Stimulated activated naive CD4-positive, alpha-beta T cell treated with Interleukin-2 at 50 U/mL for 16 hours (primary cell): Measurements from ENCODE around the gene TREX2.
"Not testable (repeated sequence)": the region's sequence is repeated elsewhere in the genome, so short reads cannot be mapped to it uniquely, and the experiment has no call there.

ENCODE experiments used
- DNase-seq: peaks from one replicate; lab custom pipeline; 2025; lab: John Stamatoyannopoulos, UW

TREX2 gene

DNA sequence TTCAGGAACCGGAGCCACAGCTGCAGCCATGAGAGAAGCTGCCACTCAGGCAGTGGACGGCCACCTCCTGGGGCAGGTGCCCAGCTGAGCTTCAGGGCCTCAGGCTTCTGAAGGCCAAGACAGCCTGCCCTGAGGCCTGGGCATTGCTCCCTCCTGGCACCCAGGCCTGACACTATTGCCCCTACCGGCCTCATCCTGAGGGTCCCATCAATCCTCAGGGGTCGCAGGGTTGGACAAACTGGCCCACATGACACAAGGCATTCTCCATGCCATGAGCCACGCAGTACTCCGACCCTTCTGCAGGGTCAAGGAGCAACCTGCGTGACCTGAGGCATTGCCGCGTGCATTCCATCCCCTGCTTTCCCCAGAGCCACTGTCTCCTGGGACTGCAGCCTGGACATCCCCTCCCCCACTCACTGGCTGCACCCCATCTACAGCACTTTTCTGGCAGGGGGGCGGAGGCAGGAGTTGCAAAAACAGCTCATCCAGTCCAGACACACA is 37.6 kb downstream of the TREX2 start:
- DNase-seq, result no peak

DNA sequence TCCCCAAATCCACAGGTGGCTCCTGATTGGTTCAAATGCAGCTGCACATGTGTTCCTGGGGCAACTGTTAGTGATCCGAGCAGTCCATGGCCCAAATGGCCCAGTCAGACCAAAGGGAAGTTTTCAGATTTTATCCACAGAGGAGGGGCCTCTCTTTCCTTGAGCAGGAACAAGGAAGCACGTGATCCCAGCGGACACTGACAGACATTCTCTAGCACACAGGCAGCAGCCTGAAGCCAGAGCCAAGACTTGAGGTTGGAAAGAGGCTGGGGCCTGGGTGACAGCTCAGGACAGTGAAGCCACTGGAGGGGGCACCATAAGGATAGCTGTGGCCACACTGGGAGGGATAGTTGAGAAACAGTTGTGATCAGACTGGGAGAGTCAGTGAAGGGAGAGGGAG is 38.1 kb downstream of the TREX2 start:
- DNase-seq, result no peak

DNA sequence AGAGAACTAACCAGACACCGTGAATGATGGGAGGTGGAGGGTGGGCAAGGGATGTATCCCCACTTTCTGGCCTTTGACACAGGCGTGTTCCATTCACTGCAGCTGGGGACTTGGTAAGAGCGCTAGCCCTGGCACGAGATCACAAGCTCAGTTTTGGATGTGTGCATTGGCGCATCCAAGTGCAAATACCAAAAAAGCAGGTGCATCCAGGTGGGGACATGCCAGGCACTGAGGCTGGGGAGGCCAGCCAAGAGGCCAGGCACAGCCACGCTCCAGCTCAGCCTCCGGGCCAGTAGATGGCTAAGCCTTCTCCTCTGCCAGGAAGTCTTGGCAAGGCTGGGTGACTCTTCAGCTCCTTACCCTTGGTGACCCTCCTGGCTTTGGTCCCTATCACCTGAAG is 39.0 kb downstream of the TREX2 start:
- DNase-seq, result no peak

DNA sequence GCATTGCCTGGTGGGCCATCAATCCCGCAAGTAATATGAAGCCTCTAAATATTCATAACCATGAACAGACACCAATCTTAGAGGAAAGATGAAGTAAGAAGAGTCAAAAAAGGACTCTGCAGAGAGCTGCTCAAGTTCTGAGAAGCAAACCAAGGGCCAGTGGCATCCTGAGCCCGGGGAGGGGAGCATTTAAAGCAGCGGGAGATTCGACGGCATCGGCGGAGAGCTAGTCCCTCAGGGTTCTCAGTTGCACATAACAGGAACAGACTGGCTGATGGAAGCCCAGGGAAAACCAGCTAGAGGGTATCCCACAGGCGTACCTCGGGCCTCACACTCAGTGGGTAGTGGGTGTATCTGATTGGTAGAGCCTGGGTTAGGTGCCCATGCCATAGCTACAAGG is 39.8 kb downstream of the TREX2 start:
- no peak for DNase-seq

DNA sequence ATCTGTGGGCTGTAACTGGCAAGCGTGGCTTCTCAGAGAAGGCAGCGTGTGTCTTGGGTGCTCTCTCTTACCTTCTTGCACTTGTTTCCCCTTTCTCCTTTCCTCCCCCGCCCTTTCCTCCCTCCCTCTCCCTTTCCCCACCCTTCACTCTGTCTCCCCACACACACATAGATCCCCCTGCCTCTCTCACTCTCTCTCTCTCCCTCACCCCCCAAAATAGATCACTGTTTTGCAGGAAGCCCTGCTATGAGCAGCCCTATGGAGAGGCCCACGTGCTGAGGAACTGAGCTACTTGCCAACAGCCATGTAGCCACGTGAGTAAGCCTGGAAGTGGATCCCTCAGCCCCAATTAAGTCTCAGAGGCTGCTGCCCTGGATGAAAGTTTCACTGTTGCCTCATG is 40.4 kb downstream of the TREX2 start:
- no peak for DNase-seq

DNA sequence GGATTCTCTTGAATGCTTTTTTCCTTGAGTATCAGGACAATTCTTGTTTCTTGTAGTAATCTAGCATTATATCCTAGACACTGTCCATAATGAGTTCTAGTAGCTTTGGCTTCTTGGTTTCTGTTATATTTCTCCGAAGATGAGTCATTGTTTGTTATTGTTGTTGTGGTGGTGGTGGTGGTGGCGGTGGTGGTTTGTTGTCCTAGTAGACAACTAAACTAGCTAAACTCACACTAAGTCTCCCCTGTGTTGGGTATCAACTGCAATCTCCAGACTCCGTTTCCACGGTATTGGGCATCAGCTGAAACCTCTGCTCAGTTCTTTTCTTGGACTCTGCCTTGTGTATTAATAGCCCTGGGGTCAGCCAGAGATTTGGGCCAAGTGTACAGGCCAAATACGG is 41.5 kb downstream of the TREX2 start:
- DNase-seq, result not testable (repeated sequence)

DNA sequence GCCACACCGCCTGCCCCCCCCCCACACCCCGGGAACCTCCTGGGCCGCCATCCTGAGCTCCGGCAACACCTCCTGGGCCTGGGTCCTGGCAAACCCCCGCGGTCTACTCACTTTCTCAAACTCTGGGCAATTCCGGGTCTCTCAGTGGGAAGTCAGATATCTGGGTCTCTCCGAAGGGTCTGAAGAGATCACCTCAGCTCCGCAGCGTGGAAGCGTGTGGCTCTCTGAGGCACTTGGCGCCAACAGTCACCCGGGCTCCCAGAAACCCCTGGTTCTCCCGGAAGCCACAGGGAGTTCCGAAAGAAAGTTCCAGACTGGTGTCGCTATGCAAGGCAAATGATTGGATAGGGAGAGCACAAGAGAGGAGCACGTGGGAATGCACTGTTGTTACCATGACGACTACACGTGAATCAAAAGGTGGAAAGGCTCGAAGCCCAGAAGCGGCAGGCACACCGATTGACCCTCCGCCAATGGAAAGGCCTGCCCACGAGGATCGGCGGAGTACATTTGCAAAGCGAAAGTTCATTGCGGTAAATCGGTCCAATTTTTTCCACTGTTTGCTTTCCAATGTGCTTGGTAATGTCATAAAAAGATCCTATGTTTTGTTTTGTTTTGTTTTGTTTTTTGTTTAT is 44.6 kb downstream of the TREX2 start, which contains the start of gene PNMA6E:
PNMA6E (minus strand) TSS at position 218 of the 632 bp plus-strand sequence. CDS start 2,501 bp downstream, outside the sequence.
- DNase-seq, result no peak

DNA sequence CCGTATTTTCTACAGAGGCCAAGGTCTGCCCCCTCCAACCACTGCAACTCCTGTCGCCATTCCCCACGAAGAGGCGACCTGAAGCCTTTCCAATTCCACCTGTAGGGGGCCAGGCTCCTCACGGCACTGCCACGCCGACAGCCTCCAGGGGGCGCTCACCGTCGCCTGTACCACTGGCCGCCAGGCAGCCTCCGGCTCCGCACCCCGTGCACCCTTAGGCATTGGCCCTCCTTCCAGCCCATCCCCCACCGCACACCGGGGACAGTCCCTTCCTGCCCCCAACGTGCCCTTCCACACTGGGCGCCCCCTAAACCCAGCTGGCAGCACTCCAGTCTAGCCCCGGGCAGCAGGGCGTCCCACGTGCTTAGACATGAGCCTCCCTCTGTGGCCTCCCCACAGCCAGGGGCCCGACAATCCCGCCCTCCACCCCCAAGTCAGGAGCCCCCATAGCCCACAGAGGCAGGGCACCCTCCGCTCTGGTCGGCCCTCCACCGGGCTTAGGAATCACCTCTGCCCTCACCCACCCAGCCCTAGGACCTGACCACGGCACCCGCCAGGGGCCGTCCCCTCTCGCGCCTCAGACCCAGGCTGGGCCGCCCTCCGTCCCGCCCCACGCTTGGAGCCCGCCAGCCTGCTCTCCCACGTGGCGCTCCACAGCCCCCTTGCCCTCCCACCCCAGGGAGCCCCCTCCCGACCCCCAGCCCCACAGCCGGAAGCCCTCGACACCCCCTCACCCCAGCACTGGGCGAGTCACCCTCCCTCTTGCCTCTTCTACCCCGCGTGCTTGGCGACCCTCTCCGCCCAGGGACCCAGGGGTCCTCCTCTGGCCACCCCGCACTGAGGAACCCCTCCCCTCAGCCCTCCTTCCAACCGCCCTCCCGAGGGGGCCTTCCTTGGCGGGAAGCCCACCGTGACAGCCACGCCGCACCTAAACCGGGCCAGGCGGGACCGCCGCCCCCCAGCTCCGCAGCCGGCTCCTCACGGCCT is 45.4 kb downstream of the TREX2 start:
- DNase-seq, result peak; percentile 16

DNA sequence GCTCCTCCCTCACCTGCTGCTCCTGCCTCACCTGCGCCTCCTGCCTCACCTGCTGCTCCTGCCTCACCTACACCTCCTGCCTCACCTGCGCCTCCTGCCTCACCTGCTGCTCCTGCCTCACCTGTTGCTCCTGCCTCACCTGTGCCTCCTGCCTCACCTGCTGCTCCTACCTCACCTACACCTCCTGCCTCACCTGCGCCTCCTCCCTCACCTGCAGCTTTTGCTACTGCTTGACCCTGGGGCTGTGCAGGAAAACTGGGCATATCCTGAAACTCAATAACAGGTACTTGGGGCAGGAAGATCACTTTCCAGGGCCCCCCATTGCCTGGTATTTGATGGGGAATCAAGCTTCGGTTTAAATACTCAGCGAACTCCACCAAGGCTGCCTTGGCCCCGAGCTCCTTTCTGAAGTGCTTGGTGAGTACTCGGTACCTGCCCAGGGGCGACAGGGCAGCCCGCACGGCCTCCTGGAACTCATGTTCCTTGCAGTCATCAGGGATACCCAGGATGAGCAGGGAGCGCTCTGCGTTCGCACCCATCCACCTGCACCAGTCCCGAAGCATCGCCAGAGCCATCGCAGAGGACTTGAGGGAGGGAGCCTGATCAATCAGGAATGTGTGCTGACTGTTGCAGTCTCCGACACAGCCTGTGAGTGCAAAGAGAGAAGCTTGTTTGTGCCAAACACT is 47.4 kb downstream of the TREX2 start:
- DNase-seq, result no peak

DNA sequence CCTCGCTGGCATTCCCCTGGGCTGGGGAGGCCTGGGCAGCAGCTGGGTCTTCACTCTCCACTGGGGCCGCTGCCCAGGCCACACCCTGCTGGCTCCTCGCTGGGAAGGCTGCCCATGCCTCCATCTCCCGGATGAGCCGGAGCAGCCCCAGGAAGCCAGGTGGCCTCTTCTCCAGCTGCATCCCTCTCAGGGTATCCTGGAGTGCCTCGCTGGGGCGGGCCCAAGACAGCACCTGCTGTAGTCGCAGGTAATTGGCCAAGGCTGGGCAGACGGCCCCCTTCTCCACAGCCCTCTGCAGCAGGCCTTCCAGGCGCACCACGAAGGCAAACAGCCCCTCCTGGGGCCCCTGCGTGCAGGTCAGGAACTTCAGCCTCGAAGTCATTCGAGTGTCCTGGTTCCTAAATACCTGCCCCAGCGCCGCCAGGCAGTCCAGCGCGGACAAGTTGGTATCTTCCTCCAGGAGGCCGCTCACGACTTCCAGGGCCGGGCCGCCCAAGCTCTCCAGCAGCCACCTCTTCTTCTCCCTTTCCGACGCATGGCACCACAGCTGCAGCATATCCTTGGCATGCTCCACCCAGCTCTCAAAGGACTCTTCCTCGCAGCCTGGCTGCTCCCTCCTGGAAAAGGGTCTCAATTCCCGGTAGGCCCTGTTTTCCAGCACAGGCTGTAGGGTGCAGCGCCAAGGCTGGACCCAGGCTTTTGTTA is 48.4 kb downstream of the TREX2 start:
- DNase-seq, result no peak

DNA sequence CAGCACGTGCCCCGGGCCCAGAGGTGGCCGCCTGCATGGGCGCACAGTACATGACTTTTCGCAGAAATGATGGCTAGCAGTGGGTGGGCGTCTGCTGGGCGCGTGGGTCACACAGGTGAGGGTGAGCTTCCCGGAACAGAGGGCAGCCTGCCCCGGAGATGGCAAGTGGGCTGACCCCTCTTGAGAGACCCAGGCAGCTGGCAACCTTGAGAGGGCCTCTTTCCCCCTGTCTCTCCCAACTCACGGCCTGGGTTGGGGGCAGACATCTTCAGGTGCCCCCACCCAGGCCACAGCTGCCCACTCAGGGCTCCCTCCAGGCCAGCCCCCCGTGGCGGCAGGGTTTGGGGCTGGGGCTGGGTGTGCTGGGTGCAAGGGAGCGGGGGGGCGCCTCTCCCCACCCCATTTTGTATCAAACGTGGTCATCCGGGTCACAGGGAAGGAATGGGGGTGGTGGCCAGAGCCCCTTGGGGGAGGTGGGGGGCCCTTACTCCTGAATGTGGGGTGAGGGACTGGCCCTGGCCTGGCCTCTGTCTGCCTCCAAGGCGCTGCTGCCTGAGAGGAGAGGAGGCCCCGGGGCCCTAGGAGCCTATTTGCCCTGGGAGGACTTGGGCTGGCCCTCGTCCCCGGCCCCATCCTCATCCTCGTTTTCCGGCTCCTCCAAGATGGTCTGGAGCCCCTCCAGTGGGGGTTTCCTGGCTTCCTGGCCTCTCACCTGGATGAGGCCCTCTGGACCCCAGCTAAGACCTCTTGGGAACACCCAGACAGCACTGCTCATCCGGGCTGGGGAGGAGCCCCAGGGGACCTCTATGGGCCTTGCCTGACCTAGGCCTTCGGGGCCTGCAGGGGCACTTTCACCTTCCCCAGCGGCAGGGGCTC is 49.3 kb downstream of the TREX2 start:
- no peak for DNase-seq

DNA sequence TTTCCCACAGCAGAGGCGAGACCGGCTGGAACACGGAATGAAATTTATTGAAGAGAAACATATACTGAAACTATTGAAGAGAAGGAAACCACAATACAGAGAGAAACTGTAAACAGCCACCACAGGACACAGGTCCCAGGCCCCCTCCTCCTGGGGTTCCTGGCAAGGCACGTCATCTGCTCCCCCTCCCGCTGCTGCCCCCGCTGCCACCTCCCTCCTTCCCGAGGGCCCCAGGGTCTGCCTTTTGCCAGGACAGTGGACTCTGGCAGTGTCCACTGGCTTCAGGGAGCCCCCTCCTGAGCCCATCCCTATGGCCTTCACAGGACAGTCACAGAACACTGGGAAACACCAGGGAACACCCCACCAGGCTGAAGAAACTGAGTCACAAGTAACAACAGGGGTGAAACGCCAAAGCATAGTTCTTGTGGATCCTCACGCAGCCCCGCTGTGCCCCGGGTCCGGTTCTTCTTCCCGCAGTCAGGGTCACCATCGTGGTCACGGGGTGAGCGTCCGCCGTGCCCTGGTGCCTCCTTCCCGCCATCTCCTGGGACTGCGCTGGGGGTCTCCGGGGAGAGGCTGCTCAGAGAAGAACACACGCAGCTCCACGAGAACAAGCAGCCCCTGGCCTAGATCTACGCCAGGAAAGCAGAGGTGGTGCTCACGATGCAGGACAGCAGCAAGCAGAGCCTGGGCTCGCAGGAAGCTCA is 50.1 kb downstream of the TREX2 start:
- DNase-seq, result no peak

DNA sequence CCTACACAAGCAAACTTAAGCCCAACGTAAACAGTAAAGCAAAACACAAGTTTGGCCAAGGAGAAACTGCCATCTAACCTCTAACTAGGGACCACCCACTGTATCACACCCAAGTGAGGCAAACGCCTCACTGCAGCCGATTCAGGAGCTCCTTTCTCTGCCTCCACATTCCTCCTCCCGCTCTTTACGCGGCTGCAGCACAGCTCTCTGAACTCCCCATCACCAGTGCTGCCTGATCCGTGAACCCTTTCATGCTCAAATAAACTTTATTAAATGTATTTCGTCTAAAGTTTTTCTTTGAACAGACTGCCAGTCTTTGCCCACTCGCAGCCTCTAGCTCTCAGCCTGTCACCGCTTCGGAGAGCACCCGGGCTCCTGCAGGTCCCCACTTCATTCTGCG is 51.2 kb downstream of the TREX2 start:
- DNase-seq, result no peak
